Adrenal gland (tissue), 5 donors: ENCODE measurements around the gene CDKAL1.

ENCODE experiments used
- POLR2A ChIP-seq, 2 donors: fragments of 450-650 bp; IDR thresholded peaks; one replicate each; pipeline ENCODE4 v1.6.1; 2017; ENCODE audit warnings: antibody characterized with exemption in 2 of 2, mild to moderate bottlenecking in 2 of 2, moderate library complexity in 1 of 2
- TF ChIP-seq, protein P1 (sequence below), 6 experiments: fragments of 450-650 bp in 4 of 6; fragments of 200-600 bp in 2 of 6; sonication (generic) in 1 of 6; IDR thresholded peaks; 1 replicate in 5 of 6; 2 replicates in 1 of 6; pipeline versions ENCODE4 v1.5.1 to v1.8.0; 2016 to 2021; ENCODE audit warnings: antibody characterized with exemption in 6 of 6, mild to moderate bottlenecking in 2 of 6, moderate library complexity in 1 of 6
- donor health status: DM: no; HTN: no; CAD: no.

DNA sequence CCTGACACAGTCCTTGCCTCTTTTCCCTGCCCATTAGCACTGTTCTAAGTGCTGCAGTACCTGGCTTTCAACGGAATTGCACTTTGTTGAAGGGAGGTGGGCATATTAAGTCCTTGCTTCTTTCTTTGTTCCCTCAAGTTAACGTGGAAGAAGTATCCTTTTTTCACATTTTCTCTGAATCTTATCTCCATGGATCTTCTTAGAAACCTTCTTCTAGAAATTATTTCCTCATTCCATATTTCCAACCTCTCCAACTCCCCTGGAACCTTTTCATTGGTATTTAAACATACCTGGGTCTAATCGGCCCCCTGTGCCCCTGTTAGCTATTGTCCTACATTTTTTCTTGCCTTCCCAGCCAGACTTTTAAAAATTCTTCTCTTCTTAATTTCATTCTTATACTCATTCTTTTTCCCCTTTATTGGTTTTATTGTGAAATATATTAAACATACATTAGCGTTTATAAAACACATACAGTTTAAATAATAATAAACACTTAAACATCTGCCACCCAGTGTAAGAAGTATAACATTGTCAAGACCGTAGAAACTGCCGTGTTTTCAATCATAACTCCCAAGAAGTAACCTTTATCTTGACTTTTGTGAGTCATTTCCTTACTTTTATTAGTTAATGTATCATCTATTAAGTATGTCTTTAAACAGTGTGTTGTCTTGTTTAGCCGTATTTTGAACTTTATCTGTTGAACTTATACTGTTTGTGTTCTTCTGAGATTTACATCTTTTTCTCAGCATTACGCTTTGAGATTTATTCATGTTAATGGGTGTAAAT is 118.2 kb downstream of the CDKAL1 start:
- TF ChIP-seq, protein P1, sequence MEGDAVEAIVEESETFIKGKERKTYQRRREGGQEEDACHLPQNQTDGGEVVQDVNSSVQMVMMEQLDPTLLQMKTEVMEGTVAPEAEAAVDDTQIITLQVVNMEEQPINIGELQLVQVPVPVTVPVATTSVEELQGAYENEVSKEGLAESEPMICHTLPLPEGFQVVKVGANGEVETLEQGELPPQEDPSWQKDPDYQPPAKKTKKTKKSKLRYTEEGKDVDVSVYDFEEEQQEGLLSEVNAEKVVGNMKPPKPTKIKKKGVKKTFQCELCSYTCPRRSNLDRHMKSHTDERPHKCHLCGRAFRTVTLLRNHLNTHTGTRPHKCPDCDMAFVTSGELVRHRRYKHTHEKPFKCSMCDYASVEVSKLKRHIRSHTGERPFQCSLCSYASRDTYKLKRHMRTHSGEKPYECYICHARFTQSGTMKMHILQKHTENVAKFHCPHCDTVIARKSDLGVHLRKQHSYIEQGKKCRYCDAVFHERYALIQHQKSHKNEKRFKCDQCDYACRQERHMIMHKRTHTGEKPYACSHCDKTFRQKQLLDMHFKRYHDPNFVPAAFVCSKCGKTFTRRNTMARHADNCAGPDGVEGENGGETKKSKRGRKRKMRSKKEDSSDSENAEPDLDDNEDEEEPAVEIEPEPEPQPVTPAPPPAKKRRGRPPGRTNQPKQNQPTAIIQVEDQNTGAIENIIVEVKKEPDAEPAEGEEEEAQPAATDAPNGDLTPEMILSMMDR (IDR thresholded peaks at IDR 0.05), result no peak
- no peak for TF ChIP-seq POLR2A (IDR thresholded peaks at IDR 0.05)
